ENCODE results near the gene CCND1. TPM values are rescaled to one million over a fixed set of nuclear protein-coding genes. Genes with fewer than 3 reads are reported as not detected.

CCND1 gene
- total and polyA plus RNA-seq, 10 of the 15 experiments (the other 5 are each of a cell fraction or from before 2014, with no cell fraction given) = 0.09 to 6.6 (median 0.59) TPM; not detected in 2

DNA sequence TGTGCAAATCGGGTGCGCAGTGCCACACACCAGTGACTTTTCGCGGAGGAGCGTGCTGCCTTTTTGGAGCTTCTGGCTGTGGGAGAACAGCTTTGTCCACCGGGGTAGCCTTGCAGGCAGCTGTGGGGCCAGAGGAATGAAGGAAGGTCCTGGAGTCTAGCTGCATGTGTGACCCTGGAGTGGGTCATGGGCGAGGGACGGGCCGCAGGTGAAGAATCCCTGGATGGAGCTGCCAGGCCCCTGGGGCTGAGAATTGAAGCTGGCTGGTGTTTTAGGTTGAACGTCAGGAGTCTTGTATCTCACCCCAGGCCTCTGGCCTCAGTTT is 8.6 kb downstream of the CCND1 start:
- H3K4me3 ChIP-seq = no peak overlapping the region
- no TSS peak for BruUV-seq (replicated peaks)
- CTCF ChIA-PET = interaction anchor here (0.8 to 0.9 kb wide), 2 partner anchors 21 to 1206 kb away, joined by 3 read pairs; no protein-coding TSS in a partner anchor
- in situ Hi-C loops (cut with MboI) = no loop called here
- no peaks in the 10 kb centered on the region for H3K9me3 ChIP-seq (replicated peaks; ENCODE audit: control insufficient read depth, insufficient read depth, low read length)
- SMC1A ChIA-PET (ENCODE audit: uncharacterized antibody, unreplicated experiment) = no interaction called here
- H2AFZ ChIP-seq (ENCODE audit: control insufficient read depth, low read depth, low read length) = no peak overlapping the region
- H3K79me2 ChIP-seq (ENCODE audit: control insufficient read depth, insufficient read depth, low read length) = no peaks in the 10 kb centered on the region
- no peak overlapping the region for H3K4me2 ChIP-seq (ENCODE audit: control insufficient read depth, insufficient read depth)
- RAD21 ChIA-PET (ENCODE audit: unreplicated experiment) = no interaction called here
- no peak for FAIRE-seq
- intact Hi-C loops (cut with micrococcal nuclease; ENCODE audit: unreplicated experiment) = no loop called here
- POLR2A ChIA-PET = no interaction called here
- DNase-seq (ENCODE audit: low read depth, low spot score) = no peak
- H3K27me3 ChIP-seq (replicated peaks in 1 of 2; ENCODE audit: control insufficient read depth in 2 of 2, insufficient read depth in 2 of 2, low read length in 1 of 2) = no peaks in the 10 kb centered on the region
- TF ChIP-seq BCL11A (IDR thresholded peaks at IDR 0.05; ENCODE audit: low read depth, low read length) = no peak
- no peak for TF ChIP-seq SIX5 (IDR thresholded peaks at IDR 0.05; ENCODE audit: low read depth, low read length, severe bottlenecking)
- TF ChIP-seq HDGF (IDR thresholded peaks at IDR 0.05) = no peak
- no peak for TF ChIP-seq BACH1 (IDR thresholded peaks at IDR 0.05; ENCODE audit: borderline replicate concordance)
- TF ChIP-seq, protein P1, sequence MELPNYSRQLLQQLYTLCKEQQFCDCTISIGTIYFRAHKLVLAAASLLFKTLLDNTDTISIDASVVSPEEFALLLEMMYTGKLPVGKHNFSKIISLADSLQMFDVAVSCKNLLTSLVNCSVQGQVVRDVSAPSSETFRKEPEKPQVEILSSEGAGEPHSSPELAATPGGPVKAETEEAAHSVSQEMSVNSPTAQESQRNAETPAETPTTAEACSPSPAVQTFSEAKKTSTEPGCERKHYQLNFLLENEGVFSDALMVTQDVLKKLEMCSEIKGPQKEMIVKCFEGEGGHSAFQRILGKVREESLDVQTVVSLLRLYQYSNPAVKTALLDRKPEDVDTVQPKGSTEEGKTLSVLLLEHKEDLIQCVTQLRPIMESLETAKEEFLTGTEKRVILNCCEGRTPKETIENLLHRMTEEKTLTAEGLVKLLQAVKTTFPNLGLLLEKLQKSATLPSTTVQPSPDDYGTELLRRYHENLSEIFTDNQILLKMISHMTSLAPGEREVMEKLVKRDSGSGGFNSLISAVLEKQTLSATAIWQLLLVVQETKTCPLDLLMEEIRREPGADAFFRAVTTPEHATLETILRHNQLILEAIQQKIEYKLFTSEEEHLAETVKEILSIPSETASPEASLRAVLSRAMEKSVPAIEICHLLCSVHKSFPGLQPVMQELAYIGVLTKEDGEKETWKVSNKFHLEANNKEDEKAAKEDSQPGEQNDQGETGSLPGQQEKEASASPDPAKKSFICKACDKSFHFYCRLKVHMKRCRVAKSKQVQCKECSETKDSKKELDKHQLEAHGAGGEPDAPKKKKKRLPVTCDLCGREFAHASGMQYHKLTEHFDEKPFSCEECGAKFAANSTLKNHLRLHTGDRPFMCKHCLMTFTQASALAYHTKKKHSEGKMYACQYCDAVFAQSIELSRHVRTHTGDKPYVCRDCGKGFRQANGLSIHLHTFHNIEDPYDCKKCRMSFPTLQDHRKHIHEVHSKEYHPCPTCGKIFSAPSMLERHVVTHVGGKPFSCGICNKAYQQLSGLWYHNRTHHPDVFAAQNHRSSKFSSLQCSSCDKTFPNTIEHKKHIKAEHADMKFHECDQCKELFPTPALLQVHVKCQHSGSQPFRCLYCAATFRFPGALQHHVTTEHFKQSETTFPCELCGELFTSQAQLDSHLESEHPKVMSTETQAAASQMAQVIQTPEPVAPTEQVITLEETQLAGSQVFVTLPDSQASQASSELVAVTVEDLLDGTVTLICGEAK (IDR thresholded peaks at IDR 0.05; ENCODE audit: borderline replicate concordance) = no peak
- TF ChIP-seq, protein P2, sequence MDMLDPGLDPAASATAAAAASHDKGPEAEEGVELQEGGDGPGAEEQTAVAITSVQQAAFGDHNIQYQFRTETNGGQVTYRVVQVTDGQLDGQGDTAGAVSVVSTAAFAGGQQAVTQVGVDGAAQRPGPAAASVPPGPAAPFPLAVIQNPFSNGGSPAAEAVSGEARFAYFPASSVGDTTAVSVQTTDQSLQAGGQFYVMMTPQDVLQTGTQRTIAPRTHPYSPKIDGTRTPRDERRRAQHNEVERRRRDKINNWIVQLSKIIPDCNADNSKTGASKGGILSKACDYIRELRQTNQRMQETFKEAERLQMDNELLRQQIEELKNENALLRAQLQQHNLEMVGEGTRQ (IDR thresholded peaks at IDR 0.05; ENCODE audit: borderline replicate concordance, low read depth, low read length) = no peak
- TF ChIP-seq KAT2A (conservative IDR thresholded peaks at IDR 0.05; ENCODE audit: control insufficient read depth, low read depth, low read length) = no peak
- TF ChIP-seq NBN (IDR thresholded peaks at IDR 0.05) = no peak
- TF ChIP-seq NFYA (IDR thresholded peaks at IDR 0.05; ENCODE audit: borderline replicate concordance, low read depth, low read length) = no peak
- no peak for TF ChIP-seq HDAC2 (IDR thresholded peaks at IDR 0.05)
- TF ChIP-seq, protein P3, sequence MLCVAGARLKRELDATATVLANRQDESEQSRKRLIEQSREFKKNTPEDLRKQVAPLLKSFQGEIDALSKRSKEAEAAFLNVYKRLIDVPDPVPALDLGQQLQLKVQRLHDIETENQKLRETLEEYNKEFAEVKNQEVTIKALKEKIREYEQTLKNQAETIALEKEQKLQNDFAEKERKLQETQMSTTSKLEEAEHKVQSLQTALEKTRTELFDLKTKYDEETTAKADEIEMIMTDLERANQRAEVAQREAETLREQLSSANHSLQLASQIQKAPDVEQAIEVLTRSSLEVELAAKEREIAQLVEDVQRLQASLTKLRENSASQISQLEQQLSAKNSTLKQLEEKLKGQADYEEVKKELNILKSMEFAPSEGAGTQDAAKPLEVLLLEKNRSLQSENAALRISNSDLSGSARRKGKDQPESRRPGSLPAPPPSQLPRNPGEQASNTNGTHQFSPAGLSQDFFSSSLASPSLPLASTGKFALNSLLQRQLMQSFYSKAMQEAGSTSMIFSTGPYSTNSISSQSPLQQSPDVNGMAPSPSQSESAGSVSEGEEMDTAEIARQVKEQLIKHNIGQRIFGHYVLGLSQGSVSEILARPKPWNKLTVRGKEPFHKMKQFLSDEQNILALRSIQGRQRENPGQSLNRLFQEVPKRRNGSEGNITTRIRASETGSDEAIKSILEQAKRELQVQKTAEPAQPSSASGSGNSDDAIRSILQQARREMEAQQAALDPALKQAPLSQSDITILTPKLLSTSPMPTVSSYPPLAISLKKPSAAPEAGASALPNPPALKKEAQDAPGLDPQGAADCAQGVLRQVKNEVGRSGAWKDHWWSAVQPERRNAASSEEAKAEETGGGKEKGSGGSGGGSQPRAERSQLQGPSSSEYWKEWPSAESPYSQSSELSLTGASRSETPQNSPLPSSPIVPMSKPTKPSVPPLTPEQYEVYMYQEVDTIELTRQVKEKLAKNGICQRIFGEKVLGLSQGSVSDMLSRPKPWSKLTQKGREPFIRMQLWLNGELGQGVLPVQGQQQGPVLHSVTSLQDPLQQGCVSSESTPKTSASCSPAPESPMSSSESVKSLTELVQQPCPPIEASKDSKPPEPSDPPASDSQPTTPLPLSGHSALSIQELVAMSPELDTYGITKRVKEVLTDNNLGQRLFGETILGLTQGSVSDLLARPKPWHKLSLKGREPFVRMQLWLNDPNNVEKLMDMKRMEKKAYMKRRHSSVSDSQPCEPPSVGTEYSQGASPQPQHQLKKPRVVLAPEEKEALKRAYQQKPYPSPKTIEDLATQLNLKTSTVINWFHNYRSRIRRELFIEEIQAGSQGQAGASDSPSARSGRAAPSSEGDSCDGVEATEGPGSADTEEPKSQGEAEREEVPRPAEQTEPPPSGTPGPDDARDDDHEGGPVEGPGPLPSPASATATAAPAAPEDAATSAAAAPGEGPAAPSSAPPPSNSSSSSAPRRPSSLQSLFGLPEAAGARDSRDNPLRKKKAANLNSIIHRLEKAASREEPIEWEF (IDR thresholded peaks at IDR 0.05; ENCODE audit: insufficient replicate concordance, low read depth, low read length) = no peak
- TF ChIP-seq MEF2A (IDR thresholded peaks at IDR 0.05; ENCODE audit: insufficient read depth, low read depth, low read length) = no peak
- TF ChIP-seq KLF5 (IDR thresholded peaks at IDR 0.05; ENCODE audit: partially characterized antibody) = no peak
- no peak for TF ChIP-seq ETV6 (conservative IDR thresholded peaks at IDR 0.05 in 1 of 2, IDR thresholded peaks at IDR 0.05 in 1 of 2; ENCODE audit: borderline replicate concordance in 1 of 2, low read depth in 1 of 2)
- no peak for TF ChIP-seq NR2C2 (IDR thresholded peaks at IDR 0.05; ENCODE audit: borderline replicate concordance, control insufficient read depth, insufficient read length, low read depth)
- H4K20me1 ChIP-seq (ENCODE audit: control insufficient read depth, insufficient read depth) = no peaks in the 10 kb centered on the region
- no peaks in the 10 kb centered on the region; the same call in 1 of the 2 replicates for H3K4me1 ChIP-seq (ENCODE audit: control insufficient read depth, insufficient read depth, low read length)
- no peak overlapping the region for H3K27ac ChIP-seq (ENCODE audit: control insufficient read depth, insufficient read depth)
- H3K36me3 ChIP-seq (ENCODE audit: control insufficient read depth in 2 of 2, insufficient read depth in 2 of 2, low read length in 1 of 2) = no peaks in the 10 kb centered on the region
- ATAC-seq = no peak
- no peak overlapping the region for H3K9ac ChIP-seq (ENCODE audit: control insufficient read depth, insufficient read depth, low read length)
- WGBS (ENCODE audit: insufficient coverage, insufficient replicate concordance, low lambda C conversion rate, missing lambda C conversion rate) = 94% methylated on average over 9 of the region's 10 CpGs
